Kidney (tissue), 14 donors: Measurements from ENCODE around the gene NUDT1. TPM values are rescaled to one million over a fixed set of nuclear protein-coding genes. Genes with fewer than 3 reads are reported as not detected.

Experiments
- DNase-seq, 5 donors: peaks; one replicate each; pipeline ENCODE4 v3.0.0-alpha.2; 2013 to 2020
- FAIRE-seq: peaks from 2 replicates; lab custom pipeline; 2012; peaks lifted over from hg19 to GRCh38; lab: Jason Lieb, UNC
- H3K27ac ChIP-seq, 2 donors: one replicate each; pipeline ENCODE4 v1.7.0; 2013; ENCODE audit warnings: low read depth in 2 of 2, low read length in 2 of 2, inconsistent platforms in 1 of 2
- H3K27me3 ChIP-seq: one replicate; pipeline ENCODE4 v1.7.1; 2013; ENCODE audit warnings: low read length, inconsistent platforms; ENCODE audit not compliant: control insufficient read depth, insufficient read depth
- H3K36me3 ChIP-seq, 3 donors: one replicate each; pipeline versions ENCODE4 v1.7.0 to v1.7.1; 2013; ENCODE audit warnings: low read length in 3 of 3, control low read depth in 1 of 3, inconsistent platforms in 1 of 3; ENCODE audit not compliant: insufficient read depth in 3 of 3, control insufficient read depth in 2 of 3
- H3K4me1 ChIP-seq, 3 donors: one replicate each; pipeline versions ENCODE4 v1.7.0 to v1.7.1; 2013; ENCODE audit warnings: low read length in 3 of 3, inconsistent platforms in 1 of 3, low read depth in 1 of 3; ENCODE audit not compliant: control insufficient read depth in 2 of 3, insufficient read depth in 2 of 3
- H3K4me3 ChIP-seq, 3 donors: one replicate each; pipeline versions ENCODE4 v1.7.0 to v1.8.1; 2013; ENCODE audit warnings: low read length in 3 of 3, control low read depth in 1 of 3, inconsistent platforms in 1 of 3
- H3K9ac ChIP-seq, 3 donors: one replicate each; pipeline versions ENCODE4 v1.7.0 to v1.7.1; 2013; ENCODE audit warnings: low read length in 3 of 3, control low read depth in 1 of 3, inconsistent platforms in 1 of 3
- H3K9me3 ChIP-seq, 3 donors: one replicate each; pipeline versions ENCODE4 v1.7.0 to v1.7.1; 2013; ENCODE audit warnings: low read length in 3 of 3, control low read depth in 1 of 3, inconsistent platforms in 1 of 3; ENCODE audit not compliant: control insufficient read depth in 2 of 3, insufficient read depth in 1 of 3
- intact Hi-C: fragments of 100-400 bp; cut with DNase I; formaldehyde crosslinking; loops from one replicate; pipeline ENCODE4 v1.11.1; 2022
- polyA plus RNA-seq: library from polyadenylated mRNA; stranded (reverse); fragments of 350-450 nt; fragmentation: Illumina TruSeq; extraction: RNeasy Lipid Tissue Mini Kit (QIAGEN cat#74804); gene quantifications from one replicate; pipeline ENCODE4 v1.2.3, GENCODE V29; 2014; ENCODE audit warnings: low read depth, low replicate concordance; ENCODE audit not compliant: insufficient read depth
- total RNA-seq: library from RNA; stranded (reverse); fragmentation: NEBNext Ultra II Directional; extraction: Animal tissue kit (Norgen Biotek cat#: 25700); gene quantifications from one replicate; pipeline ENCODE4 v1.2.1, GENCODE V29; 2021
- TF ChIP-seq, protein P1 (sequence below): IDR thresholded peaks from 3 replicates; pipeline ENCODE4 v1.5.1; 2012; ENCODE audit warnings: mild to moderate bottlenecking, moderate library complexity, borderline replicate concordance; ENCODE audit not compliant: insufficient read depth; ENCODE audit errors: extremely low read depth
- donor health status: control.
- donor health status: control.
- donor health status: control.
- donor health status: control.
- donor health status: control.
- donor health status: DM: yes; HTN: yes; CAD: no.
- donor health status: Normal renal cell carcinoma (clear cell type).

Gene NUDT1
- total and polyA plus RNA-seq, 2 donors from 2014 or later: 9.3 to 12.1 TPM

DNA sequence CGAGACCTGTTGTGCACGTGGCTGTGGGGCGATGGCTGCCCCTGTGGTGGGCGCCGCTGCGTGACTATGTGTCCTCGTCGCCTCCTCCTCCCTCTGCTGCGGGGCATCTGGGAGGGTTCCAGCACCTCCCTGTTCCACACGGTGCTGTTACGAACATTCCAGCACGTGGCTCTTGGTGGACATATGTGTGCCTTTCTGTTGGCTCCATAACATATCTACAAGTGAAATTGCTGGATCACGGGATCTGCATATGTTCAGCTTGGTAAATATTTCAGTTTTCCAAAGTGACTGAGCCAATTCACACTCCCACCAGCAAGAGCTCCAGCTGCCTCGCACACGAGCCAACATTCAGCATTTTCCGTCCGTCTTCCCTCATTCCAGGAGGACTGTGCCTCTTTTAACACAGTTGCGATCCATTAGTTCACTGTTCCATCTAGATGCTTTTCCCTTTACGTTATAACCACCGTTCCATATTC, 47.1 kb downstream of the NUDT1 start:
- H3K9ac ChIP-seq: no peak overlapping the region
- intact Hi-C loops: no loop called here
- DNase-seq (peak in 1 of 5 donors; percentile 55), FAIRE-seq (no peak)
- no peaks in the 10 kb centered on the region for H3K27me3 ChIP-seq
- TF ChIP-seq, protein P1, sequence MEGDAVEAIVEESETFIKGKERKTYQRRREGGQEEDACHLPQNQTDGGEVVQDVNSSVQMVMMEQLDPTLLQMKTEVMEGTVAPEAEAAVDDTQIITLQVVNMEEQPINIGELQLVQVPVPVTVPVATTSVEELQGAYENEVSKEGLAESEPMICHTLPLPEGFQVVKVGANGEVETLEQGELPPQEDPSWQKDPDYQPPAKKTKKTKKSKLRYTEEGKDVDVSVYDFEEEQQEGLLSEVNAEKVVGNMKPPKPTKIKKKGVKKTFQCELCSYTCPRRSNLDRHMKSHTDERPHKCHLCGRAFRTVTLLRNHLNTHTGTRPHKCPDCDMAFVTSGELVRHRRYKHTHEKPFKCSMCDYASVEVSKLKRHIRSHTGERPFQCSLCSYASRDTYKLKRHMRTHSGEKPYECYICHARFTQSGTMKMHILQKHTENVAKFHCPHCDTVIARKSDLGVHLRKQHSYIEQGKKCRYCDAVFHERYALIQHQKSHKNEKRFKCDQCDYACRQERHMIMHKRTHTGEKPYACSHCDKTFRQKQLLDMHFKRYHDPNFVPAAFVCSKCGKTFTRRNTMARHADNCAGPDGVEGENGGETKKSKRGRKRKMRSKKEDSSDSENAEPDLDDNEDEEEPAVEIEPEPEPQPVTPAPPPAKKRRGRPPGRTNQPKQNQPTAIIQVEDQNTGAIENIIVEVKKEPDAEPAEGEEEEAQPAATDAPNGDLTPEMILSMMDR: no peak
- no peak overlapping the region for H3K4me3 ChIP-seq
- no peaks in the 10 kb centered on the region for H3K36me3 ChIP-seq
- no peaks in the 10 kb centered on the region for H3K9me3 ChIP-seq
- H3K27ac ChIP-seq: no peak overlapping the region
- H3K4me1 ChIP-seq: no peaks in the 10 kb centered on the region

DNA sequence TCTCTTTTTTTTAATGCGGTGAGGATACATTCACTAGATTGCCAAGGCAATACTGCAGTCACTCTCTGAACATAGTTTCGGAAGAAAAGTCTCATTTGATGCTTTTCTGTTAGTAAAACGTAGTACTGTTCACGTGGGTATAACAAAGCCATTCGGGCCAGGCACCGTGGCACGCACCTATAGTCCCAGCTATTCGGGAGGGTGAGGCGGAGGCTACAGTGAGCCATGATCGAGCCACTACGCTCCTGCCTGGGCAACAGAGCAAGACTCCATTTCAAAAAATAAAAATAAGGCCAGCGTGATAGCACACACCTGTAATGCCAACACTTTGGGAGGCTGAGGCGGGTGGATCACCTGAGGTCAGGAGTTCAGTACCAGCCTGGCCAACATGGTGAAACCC, 47.6 kb downstream of the NUDT1 start:
- DNase-seq: peak in 1 of 5 donors; percentile 25
- Histone ChIP-seq H3K4me1 (no peaks in the 10 kb centered on the region), H3K27ac (no peak overlapping the region), H3K9ac (no peak overlapping the region), H3K4me3 (no peak overlapping the region), H3K27me3 (no peaks in the 10 kb centered on the region), H3K9me3 (no peaks in the 10 kb centered on the region), H3K36me3 (no peaks in the 10 kb centered on the region)
- intact Hi-C loops: no loop called here
- TF ChIP-seq, protein P1: no peak
- no peak for FAIRE-seq

DNA sequence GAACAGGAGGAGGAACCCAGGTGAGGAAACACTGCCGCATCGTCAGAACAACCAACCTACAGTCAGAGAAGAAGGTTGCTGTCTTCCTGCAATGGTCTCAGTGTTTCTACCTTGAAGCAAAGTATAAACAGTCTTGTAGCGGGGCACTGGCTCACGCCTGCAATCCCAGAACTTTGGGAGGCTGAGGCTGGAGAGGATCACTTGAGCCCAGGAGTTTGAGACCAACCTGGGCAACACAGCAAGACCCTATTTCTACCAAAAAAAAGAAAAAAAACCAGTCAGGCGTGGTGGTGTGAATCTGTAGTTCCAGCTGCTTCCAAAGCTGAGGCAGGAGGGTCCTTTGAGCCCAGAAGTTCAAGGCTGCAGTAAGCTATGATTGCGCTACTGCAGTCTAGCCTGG, 48.9 kb downstream of the NUDT1 start:
- Histone ChIP-seq H3K9me3 (no peaks in the 10 kb centered on the region), H3K27ac (no peak overlapping the region), H3K27me3 (no peaks in the 10 kb centered on the region), H3K4me1 (no peaks in the 10 kb centered on the region), H3K9ac (no peak overlapping the region), H3K4me3 (no peak overlapping the region), H3K36me3 (no peaks in the 10 kb centered on the region)
- intact Hi-C loops: no loop called here
- TF ChIP-seq, protein P1: no peak
- FAIRE-seq (no peak), DNase-seq (peak in 1 of 5 donors; percentile 11)
